ENCODE measurements around the gene IL17RE. TPM values are rescaled to one million over a fixed set of nuclear protein-coding genes. Genes with fewer than 3 reads are reported as not detected.

The IL17RE gene
- total and polyA plus RNA-seq, 4 donors, result 7.0 to 26.1 (median 17.1) TPM

- no peak for ATAC-seq (ENCODE audit: insufficient read depth, low FRiP score)
- Histone ChIP-seq H3K9ac (ENCODE audit: insufficient read depth in 1 of 2, low read length in 2 of 2) (no peak overlapping the region), H3K4me3 (no peak overlapping the region), H3K36me3 (ENCODE audit: control insufficient read depth in 4 of 4, insufficient read depth in 4 of 4, low read length in 4 of 4) (peaks cover 0 to 5% (median 0%) of the 10 kb centered on the region in 4 donors), H3K4me1 (ENCODE audit: control insufficient read depth in 5 of 5, insufficient read depth in 5 of 5, low read length in 5 of 5) (peaks cover 0 to 19% (median 4%) of the 10 kb centered on the region in 5 donors), H3K9me3 (ENCODE audit: control insufficient read depth in 4 of 4, insufficient read depth in 3 of 4, low read length in 3 of 4) (no peaks in the 10 kb centered on the region), H3K27me3 (ENCODE audit: control insufficient read depth in 3 of 3, insufficient read depth in 3 of 3, low read length in 2 of 3) (no peaks in the 10 kb centered on the region), H3K27ac (ENCODE audit: low read depth in 1 of 2, low read length in 1 of 2) (no peak overlapping the region)
- TF ChIP-seq CTCF (IDR thresholded peaks at IDR 0.05; ENCODE audit: control extremely low read depth, extremely low read depth), result no peak
- 92 to 98% methylated on average over 7 of the region's 7 CpGs for WGBS, 2 donors
- no peak for DNase-seq
These were observed 46.5 kb downstream of the IL17RE start for GRCh38 chr3:9949115-9949514.

DNA sequence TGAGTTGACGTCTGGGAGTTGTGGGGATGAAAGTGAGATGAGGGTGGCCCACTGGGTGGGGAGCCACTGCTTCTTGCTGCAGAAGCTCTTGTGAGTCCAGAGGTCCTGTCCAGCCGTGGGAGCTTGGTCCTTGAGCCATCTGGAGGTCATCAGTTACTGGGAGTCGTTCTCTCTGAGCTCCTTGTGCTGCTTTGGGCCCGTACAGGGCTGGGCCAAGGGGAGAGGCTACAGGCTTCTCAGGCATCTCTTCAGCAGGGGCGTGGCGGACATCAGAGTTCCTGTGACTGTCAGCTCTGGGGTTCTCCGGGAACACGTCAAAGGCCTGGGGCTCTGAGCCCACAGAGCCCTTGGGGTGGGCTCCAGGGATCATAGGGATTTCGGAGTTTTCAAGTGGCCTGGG, 47.0 kb downstream of the IL17RE start:
- Histone ChIP-seq H3K4me1 (ENCODE audit: control insufficient read depth in 5 of 5, insufficient read depth in 5 of 5, low read length in 5 of 5) (peaks cover 0 to 19% (median 4%) of the 10 kb centered on the region in 5 donors), H3K36me3 (ENCODE audit: control insufficient read depth in 4 of 4, insufficient read depth in 4 of 4, low read length in 4 of 4) (peaks cover 0 to 1% (median 0%) of the 10 kb centered on the region in 4 donors), H3K27ac (ENCODE audit: low read depth in 1 of 2, low read length in 1 of 2) (no peak overlapping the region), H3K4me3 (no peak overlapping the region), H3K9ac (ENCODE audit: insufficient read depth in 1 of 2, low read length in 2 of 2) (no peak overlapping the region), H3K27me3 (ENCODE audit: control insufficient read depth in 3 of 3, insufficient read depth in 3 of 3, low read length in 2 of 3) (no peaks in the 10 kb centered on the region), H3K9me3 (ENCODE audit: control insufficient read depth in 4 of 4, insufficient read depth in 3 of 4, low read length in 3 of 4) (no peaks in the 10 kb centered on the region)
- no peak for ATAC-seq (ENCODE audit: insufficient read depth, low FRiP score)
- WGBS, 2 donors, result 88 to 97% methylated on average over 9 of the region's 9 CpGs
- DNase-seq, result no peak
- TF ChIP-seq CTCF (IDR thresholded peaks at IDR 0.05; ENCODE audit: control extremely low read depth, extremely low read depth), result no peak

DNA sequence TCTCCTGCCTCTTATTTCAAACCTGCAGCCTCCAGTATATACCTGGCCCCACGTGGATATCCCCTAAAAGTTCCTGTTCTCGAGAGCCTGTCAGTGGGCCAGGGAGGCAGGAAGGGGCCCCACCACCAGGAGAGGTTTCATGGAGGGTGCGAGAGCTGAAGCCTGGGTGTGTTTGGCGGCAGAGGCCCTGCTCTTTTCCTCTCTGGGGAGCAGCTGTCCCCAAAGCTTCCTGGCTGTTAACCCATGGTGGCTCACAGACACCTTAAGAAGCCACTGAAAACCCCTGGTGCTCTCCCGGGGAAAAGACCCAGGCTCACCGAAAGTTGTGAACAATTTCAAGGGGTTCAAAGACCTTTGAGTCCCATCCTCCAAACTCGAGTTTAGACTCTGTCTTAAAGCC, 48.5 kb downstream of the IL17RE start:
- Histone ChIP-seq H3K27me3 (ENCODE audit: control insufficient read depth in 3 of 3, insufficient read depth in 3 of 3, low read length in 2 of 3) (no peaks in the 10 kb centered on the region), H3K4me3 (no peak overlapping the region), H3K4me1 (ENCODE audit: control insufficient read depth in 5 of 5, insufficient read depth in 5 of 5, low read length in 5 of 5) (peaks cover 0 to 24% (median 4%) of the 10 kb centered on the region in 5 donors), H3K9me3 (ENCODE audit: control insufficient read depth in 4 of 4, insufficient read depth in 3 of 4, low read length in 3 of 4) (no peaks in the 10 kb centered on the region), H3K36me3 (ENCODE audit: control insufficient read depth in 4 of 4, insufficient read depth in 4 of 4, low read length in 4 of 4) (no peaks in the 10 kb centered on the region), H3K9ac (ENCODE audit: insufficient read depth in 1 of 2, low read length in 2 of 2) (no peak overlapping the region), H3K27ac (ENCODE audit: low read depth in 1 of 2, low read length in 1 of 2) (no peak overlapping the region)
- DNase-seq (no peak), ATAC-seq (ENCODE audit: insufficient read depth, low FRiP score) (no peak)
- no peak for TF ChIP-seq CTCF (IDR thresholded peaks at IDR 0.05; ENCODE audit: control extremely low read depth, extremely low read depth)
- 14 to 42% methylated on average over 7 of the region's 7 CpGs for WGBS, 2 donors

GRCh38 chr3:9951598-9951961, 48.9 kb downstream of the IL17RE start:
- Histone ChIP-seq H3K27me3 (ENCODE audit: control insufficient read depth in 3 of 3, insufficient read depth in 3 of 3, low read length in 2 of 3) (no peaks in the 10 kb centered on the region), H3K27ac (ENCODE audit: low read depth in 1 of 2, low read length in 1 of 2) (no peak overlapping the region), H3K4me1 (ENCODE audit: control insufficient read depth in 5 of 5, insufficient read depth in 5 of 5, low read length in 5 of 5) (peaks cover 0 to 24% (median 4%) of the 10 kb centered on the region in 5 donors), H3K4me3 (no peak overlapping the region), H3K9ac (ENCODE audit: insufficient read depth in 1 of 2, low read length in 2 of 2) (no peak overlapping the region), H3K36me3 (ENCODE audit: control insufficient read depth in 4 of 4, insufficient read depth in 4 of 4, low read length in 4 of 4) (no peaks in the 10 kb centered on the region), H3K9me3 (ENCODE audit: control insufficient read depth in 4 of 4, insufficient read depth in 3 of 4, low read length in 3 of 4) (no peaks in the 10 kb centered on the region)
- WGBS, 2 donors, result 18 to 31% methylated on average over 10 of the region's 10 CpGs
- TF ChIP-seq CTCF (IDR thresholded peaks at IDR 0.05; ENCODE audit: control extremely low read depth, extremely low read depth), result no peak
- DNase-seq (no peak), ATAC-seq (ENCODE audit: insufficient read depth, low FRiP score) (no peak)
